Liver (tissue), 9 donors: ENCODE measurements around the gene RAD51B. TPM values are rescaled to one million over a fixed set of nuclear protein-coding genes. Genes with fewer than 3 reads are reported as not detected.

Experiments used
- DNase-seq: peaks from one replicate; pipeline ENCODE4 v3.0.0-alpha.2; 2017; ENCODE audit warnings: low spot score
- H3K27ac ChIP-seq, 2 donors: one replicate each; pipeline ENCODE4 v1.7.0; 2013; ENCODE audit warnings: inconsistent platforms in 2 of 2, low read length in 2 of 2, control low read depth in 1 of 2, low read depth in 1 of 2, mild to moderate bottlenecking in 1 of 2
- H3K27me3 ChIP-seq, 4 donors: one replicate each; pipeline versions ENCODE4 v1.6.1 to v1.7.0; 2013; ENCODE audit warnings: low read length in 3 of 4, inconsistent platforms in 1 of 4, mild to moderate bottlenecking in 1 of 4, moderate library complexity in 1 of 4; ENCODE audit not compliant: control insufficient read depth in 4 of 4, insufficient read depth in 4 of 4
- H3K36me3 ChIP-seq, 4 donors: one replicate each; pipeline versions ENCODE4 v1.6.1 to v1.7.0; 2013; ENCODE audit warnings: low read length in 3 of 4, mild to moderate bottlenecking in 3 of 4, low read depth in 1 of 4, moderate library complexity in 1 of 4; ENCODE audit not compliant: control insufficient read depth in 4 of 4, insufficient read depth in 3 of 4
- H3K4me1 ChIP-seq, 4 donors: one replicate each; pipeline versions ENCODE4 v1.6.1 to v1.7.0; 2013; ENCODE audit warnings: low read length in 3 of 4, mild to moderate bottlenecking in 3 of 4, moderate library complexity in 1 of 4; ENCODE audit not compliant: control insufficient read depth in 4 of 4, insufficient read depth in 4 of 4
- H3K4me3 ChIP-seq, 3 donors: one replicate each; pipeline versions ENCODE4 v1.6.1 to v1.7.0; 2013; ENCODE audit warnings: low read length in 3 of 3, control low read depth in 1 of 3, low read depth in 1 of 3, mild to moderate bottlenecking in 1 of 3
- H3K9ac ChIP-seq, 2 donors: one replicate each; pipeline ENCODE4 v1.7.0; 2013; ENCODE audit warnings: low read length in 2 of 2, mild to moderate bottlenecking in 2 of 2, moderate library complexity in 2 of 2, control low read depth in 1 of 2, low read depth in 1 of 2
- H3K9me3 ChIP-seq, 4 donors: one replicate each; pipeline versions ENCODE4 v1.6.1 to v1.7.0; 2013; ENCODE audit warnings: low read length in 3 of 4; ENCODE audit not compliant: control insufficient read depth in 4 of 4
- ATF3 ChIP-seq: IDR thresholded peaks from 2 replicates; pipeline ENCODE4 v1.6.1; 2016; ENCODE audit warnings: antibody characterized with exemption
- CTCF ChIP-seq: fragments of 150-350 bp; IDR thresholded peaks from 2 replicates; pipeline ENCODE4 v1.5.1; 2017; ENCODE audit warnings: improper control_type of control experiment, low read depth, low read length; ENCODE audit not compliant: missing input control
- EGR1 ChIP-seq, 2 donors: IDR thresholded peaks; 2 replicates each; pipeline ENCODE4 v1.6.1; 2016 to 2018; ENCODE audit warnings: antibody characterized with exemption in 2 of 2, low read depth in 2 of 2
- FOXA1 ChIP-seq: IDR thresholded peaks from 2 replicates; pipeline ENCODE4 v1.6.1; 2016; ENCODE audit warnings: antibody characterized with exemption
- GABPA ChIP-seq, 2 donors: IDR thresholded peaks in 1 of 2; conservative IDR thresholded peaks in 1 of 2; 2 replicates each; pipeline ENCODE4 v1.6.1; 2016; ENCODE audit warnings: antibody characterized with exemption in 2 of 2, mild to moderate bottlenecking in 1 of 2, moderate library complexity in 1 of 2
- JUND ChIP-seq, 2 donors: IDR thresholded peaks; 2 replicates each; pipeline ENCODE4 v1.6.1; 2016; ENCODE audit warnings: antibody characterized with exemption in 2 of 2
- MAX ChIP-seq: IDR thresholded peaks from 2 replicates; pipeline ENCODE4 v1.6.1; 2016; ENCODE audit warnings: antibody characterized with exemption
- NR2F2 ChIP-seq: IDR thresholded peaks from 2 replicates; pipeline ENCODE4 v1.6.1; 2016; ENCODE audit warnings: antibody characterized with exemption
- RAD21 ChIP-seq, 2 donors: IDR thresholded peaks; 2 replicates each; pipeline ENCODE4 v1.6.1; 2016; ENCODE audit warnings: antibody characterized with exemption in 2 of 2, mild to moderate bottlenecking in 2 of 2
- REST ChIP-seq: IDR thresholded peaks from 2 replicates; pipeline ENCODE4 v1.6.1; 2016; ENCODE audit warnings: antibody characterized with exemption, mild to moderate bottlenecking
- RXRA ChIP-seq, 2 donors: IDR thresholded peaks; 2 replicates each; pipeline ENCODE4 v1.6.1; 2017 to 2018; ENCODE audit warnings: antibody characterized with exemption in 2 of 2, mild to moderate bottlenecking in 1 of 2
- SP1 ChIP-seq: IDR thresholded peaks from 2 replicates; pipeline ENCODE4 v1.6.1; 2018; ENCODE audit warnings: antibody characterized with exemption, mild to moderate bottlenecking
- TAF1 ChIP-seq: conservative IDR thresholded peaks from 2 replicates; pipeline ENCODE4 v1.6.1; 2016; ENCODE audit warnings: antibody characterized with exemption, mild to moderate bottlenecking
- YY1 ChIP-seq: IDR thresholded peaks from 2 replicates; pipeline ENCODE4 v1.6.1; 2016; ENCODE audit warnings: antibody characterized with exemption, mild to moderate bottlenecking
- ZBTB33 ChIP-seq: IDR thresholded peaks from 2 replicates; pipeline ENCODE4 v1.6.1; 2016; ENCODE audit warnings: antibody characterized with exemption
- WGBS: extraction: QIAGEN DNeasy Blood & Tissue Kit; methylation state at CpG from one replicate; pipeline ENCODE4 v1.1.7; 2013; 5-methylcytosine and 5-hydroxymethylcytosine counted together
- polyA plus RNA-seq, 2 donors: library from polyadenylated mRNA; stranded (reverse) in 1 of 2; unstranded in 1 of 2; fragments of 200-250 nt in 1 of 2; fragments of >200 nt in 1 of 2; fragmentation: Nextera tagmentation in 1 of 2; extraction: Ambion mirVana in 1 of 2; gene quantifications; one replicate each; pipeline versions ENCODE4 v1.2.1 to v1.2.3, GENCODE V29; 2013 to 2015
- total RNA-seq, 2 donors: library from RNA; depleted of rRNA; stranded (reverse); fragments of >200 nt; gene quantifications; one replicate each; pipeline ENCODE4 v1.2.3, GENCODE V29; 2014
- donor health status: healthy.
- donor health status: healthy.
- donor health status: healthy.
- donor health status: healthy.
- donor health status: healthy.

Gene RAD51B
- total and polyA plus RNA-seq, 4 donors, result 0.81 to 12.9 (median 2.4) TPM

- Histone ChIP-seq H3K36me3 (no peaks in the 10 kb centered on the region), H3K9me3 (no peaks in the 10 kb centered on the region), H3K27me3 (no peaks in the 10 kb centered on the region), H3K9ac (no peak overlapping the region), H3K4me3 (no peak overlapping the region), H3K4me1 (peaks cover 0 to 15% (median 0%) of the 10 kb centered on the region in 4 donors), H3K27ac (no peak overlapping the region)
- 77% methylated on average over 10 of the region's 10 CpGs for WGBS
- TF ChIP-seq RAD21 (IDR thresholded peaks at IDR 0.05), result peak in 1 of 2 donors; percentile 38
- no peak for TF ChIP-seq TAF1
- TF ChIP-seq YY1, result no peak
- TF ChIP-seq EGR1 (IDR thresholded peaks at IDR 0.05; ENCODE audit: low read depth in 2 of 2), result no peak
- TF ChIP-seq GABPA (IDR thresholded peaks at IDR 0.05 in 1 of 2, conservative IDR thresholded peaks at IDR 0.05 in 1 of 2), result no peak
- TF ChIP-seq RXRA (IDR thresholded peaks at IDR 0.05), result no peak
- TF ChIP-seq REST, result no peak
- DNase-seq, result no peak
Observed at GRCh38 chr14:68705741-68706283, 886.2 kb downstream of the RAD51B start.

- Histone ChIP-seq H3K27me3 (no peaks in the 10 kb centered on the region), H3K4me1 (peaks cover 0 to 25% (median 2%) of the 10 kb centered on the region in 4 donors), H3K9ac (no peak overlapping the region), H3K36me3 (no peaks in the 10 kb centered on the region), H3K9me3 (no peaks in the 10 kb centered on the region), H3K27ac (no peak overlapping the region), H3K4me3 (no peak overlapping the region)
- TF ChIP-seq ZBTB33, result no peak
- TF ChIP-seq RAD21 (IDR thresholded peaks at IDR 0.05), result no peak
- no peak for TF ChIP-seq JUND (IDR thresholded peaks at IDR 0.05)
- no peak for DNase-seq
- 94% methylated on average over 4 of the region's 4 CpGs for WGBS
Observed at GRCh38 chr14:68707482-68707881, 887.9 kb downstream of the RAD51B start.

GRCh38 chr14:68708343-68708742 is 888.8 kb downstream of the RAD51B start:
- H3K9me3 ChIP-seq, result no peaks in the 10 kb centered on the region
- no peak overlapping the region for H3K27ac ChIP-seq
- WGBS, result 79% methylated on average over 5 of the region's 5 CpGs
- no peaks in the 10 kb centered on the region for H3K27me3 ChIP-seq
- H3K4me1 ChIP-seq, result peaks cover 0 to 25% (median 2%) of the 10 kb centered on the region in 4 donors
- no peak overlapping the region for H3K9ac ChIP-seq
- no peak for DNase-seq
- no peak overlapping the region for H3K4me3 ChIP-seq
- H3K36me3 ChIP-seq, result no peaks in the 10 kb centered on the region
- TF ChIP-seq CTCF (no peak), ATF3 (no peak), NR2F2 (no peak), RXRA (IDR thresholded peaks at IDR 0.05) (no peak), RAD21 (IDR thresholded peaks at IDR 0.05) (no peak), REST (no peak), MAX (no peak), EGR1 (IDR thresholded peaks at IDR 0.05; ENCODE audit: low read depth in 2 of 2) (no peak), FOXA1 (no peak), SP1 (no peak)
